ENCODE results near the gene SPATA1.

SPATA1 gene

GRCh38 chr1:84597011-84597410, 90.8 kb downstream of the SPATA1 start:
- no peak for DNase-seq

GRCh38 chr1:84598418-84598817, 92.2 kb downstream of the SPATA1 start:
- DNase-seq, result no peak

- DNase-seq, result no peak
Observed at GRCh38 chr1:84598846-84599741, 92.9 kb downstream of the SPATA1 start.

- no peak for DNase-seq
Observed at GRCh38 chr1:84600796-84601195, 94.6 kb downstream of the SPATA1 start.

GRCh38 chr1:84603223-84603622, 97.0 kb downstream of the SPATA1 start:
- DNase-seq, result no peak

GRCh38 chr1:84603941-84604830, 98.0 kb downstream of the SPATA1 start:
- DNase-seq, result no peak

- no peak for DNase-seq
Observed at GRCh38 chr1:84605157-84605556, 99.0 kb downstream of the SPATA1 start.

- no peak for DNase-seq
Observed at GRCh38 chr1:84606977-84607376, 100.8 kb downstream of the SPATA1 start.

GRCh38 chr1:84611091-84611490, 104.9 kb downstream of the SPATA1 start:
- DNase-seq, result no peak

GRCh38 chr1:84611796-84612195, 105.6 kb downstream of the SPATA1 start:
- no peak for DNase-seq

GRCh38 chr1:84613026-84613425, 106.8 kb downstream of the SPATA1 start:
- DNase-seq, result no peak

GRCh38 chr1:84613887-84614286, 107.7 kb downstream of the SPATA1 start:
- no peak for DNase-seq

GRCh38 chr1:84615790-84616189, 109.6 kb downstream of the SPATA1 start:
- no peak for DNase-seq
